ENCODE results near the gene DHPS.

DNA sequence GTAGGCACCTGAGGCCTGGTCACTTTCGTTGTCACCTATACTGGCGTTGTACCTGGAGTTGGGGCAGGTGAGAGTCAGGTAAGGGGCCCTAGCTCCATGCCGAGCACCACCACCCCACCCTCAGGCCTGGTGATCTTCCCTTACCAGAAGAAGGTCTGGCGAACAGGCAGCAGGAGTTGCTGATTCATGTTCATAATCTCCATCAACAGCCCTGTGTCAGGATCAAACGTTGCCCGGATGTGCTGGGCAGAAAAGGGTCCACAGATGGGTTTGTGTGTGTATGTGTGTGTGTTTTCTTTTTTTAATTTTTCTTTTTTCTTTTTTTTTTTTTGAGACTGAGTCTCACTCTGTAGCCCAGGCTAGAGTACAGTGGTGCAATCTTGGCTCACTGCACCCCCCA lies 29.5 kb downstream of the DHPS start:
- TF ChIP-seq, protein P1, sequence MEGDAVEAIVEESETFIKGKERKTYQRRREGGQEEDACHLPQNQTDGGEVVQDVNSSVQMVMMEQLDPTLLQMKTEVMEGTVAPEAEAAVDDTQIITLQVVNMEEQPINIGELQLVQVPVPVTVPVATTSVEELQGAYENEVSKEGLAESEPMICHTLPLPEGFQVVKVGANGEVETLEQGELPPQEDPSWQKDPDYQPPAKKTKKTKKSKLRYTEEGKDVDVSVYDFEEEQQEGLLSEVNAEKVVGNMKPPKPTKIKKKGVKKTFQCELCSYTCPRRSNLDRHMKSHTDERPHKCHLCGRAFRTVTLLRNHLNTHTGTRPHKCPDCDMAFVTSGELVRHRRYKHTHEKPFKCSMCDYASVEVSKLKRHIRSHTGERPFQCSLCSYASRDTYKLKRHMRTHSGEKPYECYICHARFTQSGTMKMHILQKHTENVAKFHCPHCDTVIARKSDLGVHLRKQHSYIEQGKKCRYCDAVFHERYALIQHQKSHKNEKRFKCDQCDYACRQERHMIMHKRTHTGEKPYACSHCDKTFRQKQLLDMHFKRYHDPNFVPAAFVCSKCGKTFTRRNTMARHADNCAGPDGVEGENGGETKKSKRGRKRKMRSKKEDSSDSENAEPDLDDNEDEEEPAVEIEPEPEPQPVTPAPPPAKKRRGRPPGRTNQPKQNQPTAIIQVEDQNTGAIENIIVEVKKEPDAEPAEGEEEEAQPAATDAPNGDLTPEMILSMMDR (IDR thresholded peaks at IDR 0.05; ENCODE audit: extremely low read depth in 1 of 2, insufficient read depth in 1 of 2, low read depth in 1 of 2, low read length in 2 of 2) = no peak
- TF ChIP-seq POLR2A (IDR thresholded peaks at IDR 0.05; ENCODE audit: low read depth, low read length) = no peak
